GM21717 (cell line): ENCODE results near the gene ARPC2.

Experiments
- ATAC-seq: cut with Tn5 transposase; IDR thresholded peaks from one replicate; pipeline ENCODE4 v1.9.1; 2021; ENCODE audit warnings: mild to moderate bottlenecking, moderate library complexity; ENCODE audit not compliant: unreplicated experiment

Gene ARPC2

DNA sequence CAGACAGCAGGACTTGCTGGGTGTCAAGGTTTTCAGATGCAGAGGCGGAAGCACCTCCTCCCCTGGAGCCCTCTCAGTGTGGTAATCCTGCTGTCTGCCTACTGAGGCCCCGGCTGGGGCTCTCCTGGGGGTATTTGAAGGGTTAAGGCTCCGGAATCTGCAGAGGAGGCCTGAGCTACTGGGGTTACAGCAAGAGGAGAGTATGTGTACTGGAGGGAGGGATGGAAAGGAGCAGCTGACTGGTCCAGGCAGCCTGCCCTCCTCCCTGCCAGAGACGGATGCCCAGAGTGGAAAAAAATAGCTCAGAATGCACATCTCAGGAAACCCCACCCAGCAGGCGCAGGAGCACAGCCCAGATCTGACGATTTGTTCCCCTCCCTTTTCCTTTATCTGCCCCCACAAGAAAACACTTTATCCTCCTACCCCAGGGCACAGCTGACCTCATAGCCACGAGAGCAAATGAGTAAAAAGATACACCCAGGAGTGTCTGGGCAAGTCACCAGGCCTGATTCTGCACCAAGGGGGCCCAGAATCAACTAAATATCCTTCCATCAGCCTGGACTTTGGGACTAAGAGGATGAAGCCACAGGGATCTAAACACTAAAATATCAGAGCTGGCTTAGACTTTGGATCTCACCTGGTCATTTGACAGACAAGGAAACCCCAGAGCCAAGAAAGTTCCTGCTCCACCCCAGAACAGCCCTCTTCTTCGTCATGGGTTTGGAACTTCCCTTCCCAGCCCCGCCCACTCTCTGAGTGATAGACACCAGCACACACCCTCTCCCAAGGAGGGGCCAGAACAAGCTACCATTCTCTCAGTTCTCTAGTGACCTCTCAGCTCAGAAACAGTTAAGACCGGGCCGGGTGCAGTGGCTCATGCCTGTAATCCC, 69.8 kb downstream of the ARPC2 start:
- ATAC-seq, result peak; percentile 60

DNA sequence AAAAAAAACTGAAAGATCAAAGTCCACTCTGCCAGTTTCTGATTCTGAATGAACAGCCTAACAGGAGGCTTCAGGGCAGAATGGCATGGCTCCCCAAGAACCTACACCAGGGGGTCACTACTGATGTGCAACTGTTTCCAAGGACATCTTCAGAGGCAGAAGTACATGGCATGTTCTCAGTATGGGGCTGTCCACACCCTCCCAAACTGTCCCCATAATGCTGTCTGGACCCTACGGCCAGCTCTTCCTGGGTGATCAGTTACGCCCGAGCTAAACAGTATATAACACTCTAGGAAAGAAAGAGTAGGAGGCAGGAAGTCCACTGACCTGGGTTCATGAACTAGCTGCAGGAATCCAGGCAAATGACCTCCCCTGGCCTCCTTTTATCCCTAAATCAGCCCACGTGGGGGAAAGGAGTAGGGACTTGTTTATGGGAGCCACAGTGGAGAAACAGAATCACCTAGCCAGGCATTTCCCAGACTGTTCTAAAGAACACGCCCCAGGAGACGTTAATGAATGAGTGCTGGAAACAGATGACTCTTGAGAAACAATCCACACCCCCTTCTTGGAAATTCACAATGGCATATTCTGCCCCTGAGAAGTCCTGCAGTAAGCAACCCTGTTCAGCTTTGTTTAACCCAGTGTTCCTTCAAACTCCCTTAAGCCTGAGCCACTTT, 72.8 kb downstream of the ARPC2 start:
- ATAC-seq, result no peak

DNA sequence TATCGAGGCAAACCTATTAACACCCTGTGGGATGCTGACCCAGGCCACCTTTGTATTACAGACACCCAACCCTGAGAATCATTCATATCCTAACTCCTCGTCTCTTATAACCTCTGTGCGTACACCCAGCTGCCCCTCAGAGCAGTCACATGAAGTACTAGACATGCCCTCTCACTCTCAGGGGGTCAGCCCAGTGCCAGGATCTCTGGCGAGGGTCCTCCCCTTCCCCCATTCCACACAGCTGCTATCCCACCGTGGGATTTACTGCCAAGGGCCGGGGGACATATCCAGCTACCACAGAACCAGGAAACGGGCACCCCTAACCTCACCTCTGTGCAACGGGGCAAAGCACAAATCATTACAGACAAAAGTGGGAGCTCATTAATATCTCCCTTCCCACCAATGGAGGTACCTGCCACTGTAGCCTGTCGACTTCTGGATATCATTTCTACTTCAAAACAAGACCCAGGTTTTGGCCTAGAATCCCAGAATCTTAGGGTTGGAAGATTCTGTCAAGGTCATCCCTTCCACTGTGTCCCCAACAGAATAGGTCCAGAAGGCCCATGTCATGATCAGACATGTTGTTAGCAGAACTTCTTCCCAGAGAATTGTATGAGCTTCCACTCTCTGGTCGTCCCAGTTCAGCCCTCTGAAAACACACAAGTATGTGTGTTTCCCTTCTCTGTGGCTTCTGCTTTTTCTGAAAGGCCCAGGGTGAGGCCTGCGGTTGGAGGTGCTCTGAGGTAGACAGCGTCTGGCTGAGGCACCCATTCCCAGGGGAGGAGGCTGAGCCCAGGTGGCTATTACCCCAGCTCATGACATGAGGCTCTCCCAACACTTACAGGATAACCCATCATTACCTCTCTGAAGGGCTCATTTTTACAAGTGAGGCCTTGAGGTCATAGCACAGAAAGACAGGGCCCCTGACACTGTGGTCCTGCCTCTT, 73.6 kb downstream of the ARPC2 start:
- peak; percentile 45 for ATAC-seq

DNA sequence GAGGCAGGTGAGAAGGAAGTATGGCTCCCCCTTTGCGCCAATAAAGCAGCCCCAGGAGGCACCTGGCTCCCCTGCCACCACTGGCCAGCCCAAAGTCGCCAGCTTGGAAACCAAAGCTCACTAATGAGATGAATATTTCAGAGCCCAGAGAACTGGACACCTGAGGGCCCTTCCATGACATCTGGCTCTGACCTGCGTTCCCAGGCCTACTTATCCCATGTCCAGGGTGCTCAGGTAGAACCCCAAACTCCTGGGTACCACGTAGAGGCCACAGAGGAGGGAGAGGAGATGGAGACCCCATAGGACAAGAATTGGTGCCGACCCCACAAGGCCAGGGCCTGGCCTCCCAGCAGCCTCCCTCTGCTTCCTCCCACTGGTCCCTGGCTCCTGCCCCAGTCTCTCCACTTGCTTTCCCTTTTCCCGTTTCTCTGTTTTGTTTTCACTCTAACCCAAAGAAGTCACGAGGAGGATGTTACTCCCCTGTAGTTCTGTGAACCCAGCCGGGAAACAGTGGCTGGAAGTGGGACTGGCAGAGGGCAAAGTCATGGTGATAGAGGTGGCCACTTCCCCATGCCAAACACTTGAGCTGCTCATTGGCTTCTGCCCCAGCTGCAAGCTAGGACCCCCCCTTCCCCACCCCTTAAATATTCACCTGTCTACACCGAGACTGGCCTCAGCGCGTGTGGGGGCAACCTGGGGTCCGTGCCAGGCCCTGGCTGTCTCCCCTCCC, 74.5 kb downstream of the ARPC2 start:
- ATAC-seq, result no peak

DNA sequence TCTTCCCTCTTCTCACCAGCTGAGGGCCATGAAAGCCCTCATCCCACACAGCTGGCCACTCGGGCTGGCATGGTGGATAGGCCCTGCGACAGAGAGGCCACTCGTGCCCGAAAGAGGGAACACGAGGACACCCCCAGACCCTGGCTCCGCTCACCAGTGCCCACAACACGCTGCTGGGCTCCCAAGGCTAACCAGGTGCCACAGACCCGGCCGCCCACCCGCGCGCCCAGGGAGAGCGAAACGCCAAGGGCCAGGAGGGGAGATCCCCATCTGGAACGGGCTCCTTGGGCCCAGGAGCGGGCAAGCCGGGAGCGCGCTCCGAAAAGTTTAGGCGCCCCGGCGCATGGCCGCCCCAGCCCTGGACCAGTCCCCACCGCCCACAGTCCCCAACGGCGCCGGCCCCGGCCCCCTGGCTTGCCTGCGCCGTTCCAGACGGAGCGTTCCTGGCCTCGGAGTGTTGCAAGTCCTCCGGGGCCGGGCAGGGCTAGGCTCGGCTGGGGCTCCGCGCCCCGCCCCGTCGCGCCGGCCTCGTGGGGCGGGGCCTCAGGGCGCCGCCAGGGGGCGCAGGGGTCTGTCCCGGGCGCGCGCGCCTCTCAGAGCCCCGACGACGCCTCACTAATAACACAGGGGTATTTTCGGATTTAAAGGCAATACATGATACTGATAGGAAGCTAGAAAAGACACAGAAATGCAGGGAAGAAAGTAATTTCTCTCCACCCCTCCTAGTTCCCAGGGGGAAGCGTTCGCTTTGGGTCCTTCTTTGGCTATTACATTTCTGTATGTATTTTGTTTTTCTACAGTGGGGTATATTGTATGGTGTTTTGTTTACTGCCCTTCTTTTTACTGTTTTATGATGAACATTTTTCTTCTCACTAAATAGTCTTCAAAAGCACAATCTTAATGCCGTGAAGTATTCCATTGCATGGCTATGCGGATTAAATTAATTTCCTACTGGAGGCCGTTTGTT, 75.3 kb downstream of the ARPC2 start, which contains the start of gene TMBIM1:
TMBIM1 (minus strand) TSS at position 456 of the 967 bp plus-strand sequence. CDS start 10,362 bp downstream, outside the sequence.
- ATAC-seq, result peak; percentile 71

DNA sequence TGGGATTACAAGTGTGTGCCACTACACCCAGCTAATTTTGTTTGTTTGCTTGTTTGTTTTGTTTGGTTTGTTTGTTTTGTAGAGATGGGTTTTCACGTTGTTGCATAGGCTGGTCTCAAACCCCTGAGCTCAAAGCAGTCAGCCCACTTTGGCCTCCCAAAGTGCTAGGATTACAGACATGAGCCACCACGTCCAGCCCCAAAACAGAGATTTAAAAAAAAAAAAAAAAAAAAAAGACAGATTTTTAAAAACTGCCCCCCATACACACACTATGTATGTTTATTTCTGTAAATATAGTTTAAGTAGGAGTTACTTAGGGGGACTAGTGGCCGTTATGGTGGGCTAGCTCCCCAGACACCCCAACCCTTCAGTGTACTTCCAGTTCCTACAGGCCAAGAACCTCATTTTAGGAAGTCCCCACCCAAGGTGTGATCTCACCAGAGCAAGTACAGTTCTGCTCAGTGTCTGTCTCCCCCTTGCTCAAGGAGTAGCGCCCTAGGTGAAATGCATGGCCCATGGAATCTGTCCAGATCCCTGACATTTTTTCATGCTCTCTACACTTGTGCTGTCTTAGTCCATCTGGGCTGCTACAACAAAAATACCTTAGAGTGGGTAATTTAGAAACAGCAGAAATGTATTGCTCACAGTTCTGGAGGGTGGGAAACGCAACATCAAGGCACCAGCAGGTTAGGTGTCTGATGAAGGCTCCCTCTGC, 76.9 kb downstream of the ARPC2 start:
- ATAC-seq, result no peak

DNA sequence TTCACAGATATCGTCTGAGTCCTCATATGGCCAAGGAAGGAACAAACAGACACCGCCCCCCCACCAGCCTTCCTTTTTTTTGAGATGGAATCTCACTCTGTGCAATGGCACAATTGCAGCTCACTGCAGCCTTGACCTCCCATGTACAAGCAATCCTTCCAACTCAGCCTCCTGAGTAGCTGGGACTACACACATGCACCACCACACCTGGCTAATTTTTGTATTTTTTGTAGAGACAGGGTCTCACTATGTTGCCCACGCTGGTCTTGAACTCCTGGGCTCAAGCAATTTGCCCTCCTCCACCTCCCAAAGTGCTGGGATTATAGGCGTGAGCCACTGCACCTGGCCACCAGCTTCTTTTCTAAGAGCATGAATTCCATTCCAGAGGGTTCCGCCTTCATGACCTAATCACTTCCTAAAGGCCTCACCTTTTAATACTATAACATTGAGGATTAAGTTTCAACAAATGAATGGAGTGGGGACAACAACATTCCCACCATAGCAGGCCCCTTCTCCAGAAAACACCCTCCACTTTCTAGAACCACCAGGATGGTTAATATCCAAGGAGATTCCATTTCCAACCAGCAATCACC, 77.5 kb downstream of the ARPC2 start:
- ATAC-seq, result no peak

DNA sequence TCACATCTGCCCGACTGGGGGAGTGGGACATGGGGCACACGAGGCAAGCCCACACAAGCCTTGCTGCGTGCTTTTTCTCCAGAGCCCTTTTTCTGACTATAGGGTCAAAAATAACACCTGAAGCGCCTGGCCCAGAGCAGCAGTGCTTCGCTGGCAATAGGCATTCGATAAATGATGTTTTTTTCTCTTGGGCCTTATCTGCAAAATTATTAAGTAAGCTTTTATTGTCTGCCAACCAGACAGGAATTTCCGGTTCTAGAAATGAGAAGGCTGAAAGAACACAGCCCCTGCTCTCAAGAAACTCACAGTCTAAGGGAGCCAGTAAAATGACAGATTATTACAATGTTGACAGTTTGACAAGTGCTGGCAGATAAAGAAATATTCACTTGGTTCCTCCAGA, 78.0 kb downstream of the ARPC2 start:
- no peak for ATAC-seq

DNA sequence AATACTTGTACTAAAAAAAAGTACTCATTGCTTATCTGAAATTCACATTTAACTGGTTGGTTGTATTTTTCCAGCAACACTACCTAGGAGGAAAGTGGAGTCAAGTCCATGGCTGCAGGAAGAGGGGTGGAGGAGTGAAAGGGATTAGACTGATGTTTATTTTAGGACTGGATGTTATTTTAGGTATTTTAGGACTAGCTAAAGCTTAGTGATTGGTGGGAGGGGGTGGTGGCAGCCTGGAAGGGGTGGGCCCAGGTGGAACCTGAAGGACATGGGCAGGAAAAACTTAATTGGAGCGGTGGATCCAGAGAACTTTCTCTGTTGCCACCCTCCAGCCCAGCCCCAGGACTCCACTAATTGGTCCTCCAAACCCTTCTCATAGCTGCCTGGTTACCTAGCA, 79.2 kb downstream of the ARPC2 start:
- no peak for ATAC-seq

DNA sequence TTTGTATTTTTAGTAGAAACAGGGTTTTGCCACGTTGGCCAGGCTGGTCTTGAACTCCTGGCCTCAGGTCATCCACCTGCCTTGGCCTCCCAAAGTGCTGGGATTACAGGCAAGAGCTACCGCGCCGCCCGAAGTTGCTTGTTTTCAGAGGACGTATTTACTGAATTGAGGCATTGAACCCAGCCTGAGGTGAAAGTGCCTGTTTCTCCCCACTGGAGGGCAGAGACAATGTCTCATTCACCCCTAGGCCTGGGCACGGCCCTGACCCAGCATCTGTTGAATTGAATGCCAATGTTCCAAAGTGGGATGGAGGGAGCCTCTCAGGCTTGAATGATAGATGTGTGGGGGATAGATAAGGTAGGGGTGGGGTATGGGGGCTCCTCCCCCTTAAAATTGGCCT, 79.9 kb downstream of the ARPC2 start:
- no peak for ATAC-seq

DNA sequence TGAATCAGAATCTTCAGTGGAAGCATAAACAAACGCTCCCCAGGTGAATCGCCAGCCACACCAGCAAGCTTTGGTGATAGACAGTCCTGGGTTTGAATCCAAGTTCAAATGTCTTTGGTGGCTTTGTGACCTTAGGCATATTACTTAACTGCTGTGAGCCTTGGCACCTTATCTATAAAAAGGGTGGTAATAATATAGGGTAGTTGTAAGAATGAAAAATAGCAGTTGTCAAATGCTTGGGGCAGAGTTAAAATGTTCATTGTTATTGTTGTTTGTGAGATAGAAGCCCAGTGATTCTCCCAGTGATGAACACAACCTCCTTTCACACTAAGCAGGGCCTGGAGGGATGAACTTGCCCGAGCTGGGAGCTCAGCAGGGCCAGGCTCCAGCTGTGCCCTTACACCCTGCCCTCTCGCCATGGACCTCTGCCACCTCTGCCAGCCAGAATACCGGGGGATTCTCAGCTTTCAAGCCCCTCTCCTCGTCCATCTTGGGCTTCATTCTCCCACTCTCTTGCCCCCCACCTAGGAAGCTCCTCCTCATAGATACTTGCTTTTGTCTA, 81.4 kb downstream of the ARPC2 start:
- no peak for ATAC-seq

DNA sequence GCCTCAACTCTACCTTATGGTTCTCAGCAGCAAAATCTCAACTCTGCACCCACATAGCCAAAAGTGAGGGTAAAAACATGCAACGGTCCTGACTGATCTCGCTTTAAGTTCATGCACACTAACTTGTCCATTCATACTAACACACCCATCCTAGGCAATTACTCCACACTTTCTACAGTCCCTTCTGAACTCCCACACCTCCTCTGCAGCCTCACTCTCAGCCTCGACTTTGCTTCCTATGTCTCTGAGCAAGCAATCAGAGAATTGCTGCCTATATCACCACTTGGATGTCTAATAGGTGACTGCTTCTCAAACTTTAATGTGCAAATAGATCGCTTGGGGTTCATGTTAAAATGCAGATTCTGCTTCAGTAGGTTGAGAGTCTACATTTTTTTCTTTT, 83.2 kb downstream of the ARPC2 start:
- no peak for ATAC-seq

DNA sequence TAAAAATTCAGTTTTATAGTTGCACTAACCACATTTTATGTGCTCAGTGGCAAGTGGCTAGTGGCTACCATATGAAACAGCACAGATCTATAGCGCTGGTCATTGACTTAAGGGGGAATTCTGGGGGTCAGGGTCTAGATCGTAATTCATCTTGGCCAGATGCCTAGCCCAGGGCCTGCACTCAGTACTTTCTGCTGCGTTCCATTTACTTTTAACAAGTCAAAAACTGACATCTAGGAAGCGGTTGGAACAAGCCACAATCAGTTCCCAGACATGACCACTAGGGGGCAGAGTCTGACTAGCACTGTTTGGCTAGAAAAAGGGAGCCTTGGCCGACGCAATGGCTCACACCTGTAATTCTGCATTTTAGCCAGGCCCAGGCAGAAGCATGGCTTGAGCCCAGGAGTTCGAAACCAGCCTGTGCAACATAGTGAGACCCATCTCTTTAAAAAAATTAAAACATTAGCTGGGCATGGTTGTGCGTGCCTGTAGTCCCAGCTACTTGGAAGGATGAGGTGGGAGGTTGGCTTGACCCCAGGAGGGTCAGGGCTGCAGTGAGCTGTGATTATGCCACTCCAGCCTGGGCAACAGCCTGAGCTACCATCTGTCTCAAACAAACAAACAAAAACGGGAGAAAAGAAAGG, 84.3 kb downstream of the ARPC2 start:
- peak; percentile 87 for ATAC-seq
